NK-92 (cell line): ENCODE results near the gene NKX1-2.
A peak's percentile ranks its signal among the peaks of the same experiment; 100 is the strongest.

Source experiments
- DNase-seq: peaks from one replicate; lab custom pipeline; 2025; ENCODE audit not compliant: unreplicated experiment; lab: John Stamatoyannopoulos, UW

The NKX1-2 gene

GRCh38 chr10:124418726-124419501, 30.9 kb downstream of the NKX1-2 start, which contains the start of gene OAT:
OAT (minus strand) TSS chr10:124418923; CDS start chr10:124412171, 6,752 bp downstream.
- peak; percentile 90 for DNase-seq

GRCh38 chr10:124417895-124418725, 31.7 kb downstream of the NKX1-2 start:
- DNase-seq: no peak

GRCh38 chr10:124416733-124417132, 33.1 kb downstream of the NKX1-2 start:
- DNase-seq: no peak

- no peak for DNase-seq
Measured at GRCh38 chr10:124415210-124415609, 34.6 kb downstream of the NKX1-2 start.

- no peak for DNase-seq
Measured at GRCh38 chr10:124414076-124414475, 35.8 kb downstream of the NKX1-2 start.

GRCh38 chr10:124409696-124410095, 40.1 kb downstream of the NKX1-2 start:
- DNase-seq: no peak

- no peak for DNase-seq
Measured at GRCh38 chr10:124408357-124408756, 41.5 kb downstream of the NKX1-2 start.

GRCh38 chr10:124407456-124407855, 42.4 kb downstream of the NKX1-2 start:
- DNase-seq: no peak

- no peak for DNase-seq
Measured at GRCh38 chr10:124403548-124403947, 46.3 kb downstream of the NKX1-2 start.

GRCh38 chr10:124402273-124402672, 47.6 kb downstream of the NKX1-2 start:
- DNase-seq: no peak

- no peak for DNase-seq
Measured at GRCh38 chr10:124401633-124402032, 48.2 kb downstream of the NKX1-2 start.
